A204.1 (cell line): ENCODE measurements around the gene ANKRD13D.
"Not testable (repeated sequence)": the region's sequence is repeated elsewhere in the genome, so short reads cannot be mapped to it uniquely, and the experiment has no call there.

Source experiments
- FAIRE-seq: peaks from 2 replicates; lab custom pipeline; 2012; peaks lifted over from hg19 to GRCh38; lab: Jason Lieb, UNC

Gene ANKRD13D

GRCh38 chr11:67289226-67289650 lies at the start of gene ANKRD13D:
Gene ANKRD13D (plus strand): TSS chr11:67289303. CDS start chr11:67289461, 158 bp downstream.
- no peak for FAIRE-seq

GRCh38 chr11:67239783-67240575 lies 49.1 kb upstream of the ANKRD13D start:
- peak; percentile 97 for FAIRE-seq

GRCh38 chr11:67240576-67241389 lies 48.3 kb upstream of the ANKRD13D start:
- no peak for FAIRE-seq

- no peak for FAIRE-seq
Measured at GRCh38 chr11:67242548-67242947, 46.6 kb upstream of the ANKRD13D start.

- no peak for FAIRE-seq
Measured at GRCh38 chr11:67243051-67243450, 46.1 kb upstream of the ANKRD13D start.

- no peak for FAIRE-seq
Measured at GRCh38 chr11:67245046-67245445, 44.1 kb upstream of the ANKRD13D start.

GRCh38 chr11:67247946-67248550 lies 41.1 kb upstream of the ANKRD13D start:
- FAIRE-seq: no peak

- no peak for FAIRE-seq
Measured at GRCh38 chr11:67248653-67249052, 40.5 kb upstream of the ANKRD13D start.

GRCh38 chr11:67250059-67251043 lies 38.8 kb upstream of the ANKRD13D start:
- no peak for FAIRE-seq

GRCh38 chr11:67251841-67252240 lies 37.3 kb upstream of the ANKRD13D start:
- no peak for FAIRE-seq

- no peak for FAIRE-seq
Measured at GRCh38 chr11:67252831-67253239, 36.3 kb upstream of the ANKRD13D start.

- FAIRE-seq: no peak
Measured at GRCh38 chr11:67253872-67254624, 35.1 kb upstream of the ANKRD13D start.

GRCh38 chr11:67254798-67255197 lies 34.3 kb upstream of the ANKRD13D start:
- no peak for FAIRE-seq

- no peak for FAIRE-seq
Measured at GRCh38 chr11:67255353-67255752, 33.8 kb upstream of the ANKRD13D start.

GRCh38 chr11:67255864-67256263 lies 33.2 kb upstream of the ANKRD13D start:
- FAIRE-seq: no peak

- FAIRE-seq: no peak
Measured at GRCh38 chr11:67256477-67257135, 32.5 kb upstream of the ANKRD13D start.

- no peak for FAIRE-seq
Measured at GRCh38 chr11:67260406-67260805, 28.7 kb upstream of the ANKRD13D start.

GRCh38 chr11:67260885-67261639 lies 28.0 kb upstream of the ANKRD13D start:
- not testable (repeated sequence) for FAIRE-seq

GRCh38 chr11:67261640-67261945 lies 27.5 kb upstream of the ANKRD13D start:
- no peak for FAIRE-seq
